Fibroblast of lung (primary cell): Measurements from ENCODE around the gene EDC4.

ENCODE experiments used
- EZH2 ChIP-seq: IDR thresholded peaks from 2 replicates; pipeline ENCODE4 v1.5.1; 2012; ENCODE audit warnings: low read length, control low read depth, mild to moderate bottlenecking; ENCODE audit errors: missing control alignments
- TF ChIP-seq, protein P1 (sequence below), 2 donors: IDR thresholded peaks in 1 of 2; conservative IDR thresholded peaks in 1 of 2; 1 replicate in 1 of 2; 2 replicates in 1 of 2; pipeline ENCODE4 v1.5.1; 2011 to 2012; ENCODE audit warnings: low read length in 2 of 2, control low read depth in 1 of 2, inconsistent platforms in 1 of 2, low read depth in 1 of 2, mild to moderate bottlenecking in 1 of 2

DNA sequence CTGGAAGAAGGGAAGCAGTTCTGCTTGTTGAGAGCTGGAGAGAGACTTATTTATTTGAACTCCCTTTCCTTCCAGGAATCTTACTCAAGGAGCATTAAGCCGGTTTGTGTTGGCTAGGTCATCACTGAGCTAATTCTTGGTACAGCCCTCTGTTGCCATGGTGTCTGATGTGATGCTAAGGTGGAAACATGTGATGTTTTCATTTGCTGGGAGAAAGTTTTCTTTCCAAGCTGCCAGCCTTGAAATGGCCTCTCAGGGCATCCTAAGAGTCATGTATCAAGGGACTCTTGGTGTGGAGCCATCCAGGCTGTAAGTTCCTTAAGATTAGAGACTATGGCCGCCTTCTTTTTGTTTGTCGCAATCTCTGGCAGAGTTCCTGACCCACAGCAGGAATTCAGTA lies 24.4 kb downstream of the EDC4 start:
- TF ChIP-seq, protein P1, sequence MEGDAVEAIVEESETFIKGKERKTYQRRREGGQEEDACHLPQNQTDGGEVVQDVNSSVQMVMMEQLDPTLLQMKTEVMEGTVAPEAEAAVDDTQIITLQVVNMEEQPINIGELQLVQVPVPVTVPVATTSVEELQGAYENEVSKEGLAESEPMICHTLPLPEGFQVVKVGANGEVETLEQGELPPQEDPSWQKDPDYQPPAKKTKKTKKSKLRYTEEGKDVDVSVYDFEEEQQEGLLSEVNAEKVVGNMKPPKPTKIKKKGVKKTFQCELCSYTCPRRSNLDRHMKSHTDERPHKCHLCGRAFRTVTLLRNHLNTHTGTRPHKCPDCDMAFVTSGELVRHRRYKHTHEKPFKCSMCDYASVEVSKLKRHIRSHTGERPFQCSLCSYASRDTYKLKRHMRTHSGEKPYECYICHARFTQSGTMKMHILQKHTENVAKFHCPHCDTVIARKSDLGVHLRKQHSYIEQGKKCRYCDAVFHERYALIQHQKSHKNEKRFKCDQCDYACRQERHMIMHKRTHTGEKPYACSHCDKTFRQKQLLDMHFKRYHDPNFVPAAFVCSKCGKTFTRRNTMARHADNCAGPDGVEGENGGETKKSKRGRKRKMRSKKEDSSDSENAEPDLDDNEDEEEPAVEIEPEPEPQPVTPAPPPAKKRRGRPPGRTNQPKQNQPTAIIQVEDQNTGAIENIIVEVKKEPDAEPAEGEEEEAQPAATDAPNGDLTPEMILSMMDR (conservative IDR thresholded peaks at IDR 0.05 in 1 of 2, IDR thresholded peaks at IDR 0.05 in 1 of 2; ENCODE audit: low read depth in 1 of 2, low read length in 2 of 2): no peak
- no peak for TF ChIP-seq EZH2
